OCI-LY3 (cell line): Measurements from ENCODE around the gene CDKN1C.

Source experiments
- H2AFZ ChIP-seq: fragments of 200-600, 300-600 bp; shearing (Covaris generic); 2 replicates; pipeline ENCODE4 v1.6.0; 2014; ENCODE audit warnings: antibody characterized with exemption, low read depth, low read length
- H3K27ac ChIP-seq: fragments of 200-600, 300-600 bp; sonication (generic); 2 replicates; pipeline ENCODE4 v1.5.1; 2014; ENCODE audit warnings: mild to moderate bottlenecking, low read length, moderate library complexity, mixed read lengths
- H3K27me3 ChIP-seq: fragments of 200-600, 300-600 bp; sonication (generic); 2 replicates; pipeline ENCODE4 v1.6.1; 2014; ENCODE audit warnings: low read depth, low read length, mixed read lengths
- H3K36me3 ChIP-seq: fragments of 200-600, 300-600 bp; sonication (generic); replicated peaks from 2 replicates; pipeline ENCODE3; 2014; ENCODE audit warnings: low read depth, low read length, mixed read lengths
- H3K4me1 ChIP-seq: fragments of 300-600, 200-600 bp; sonication (generic); 2 replicates; pipeline ENCODE4 v1.6.1; 2014; ENCODE audit warnings: low read length, mixed read lengths
- H3K4me2 ChIP-seq: fragments of 200-600, 300-600 bp; sonication (generic); 2 replicates; pipeline ENCODE4 v1.6.1; 2014; ENCODE audit warnings: low read length, mixed read lengths
- H3K4me3 ChIP-seq: fragments of 300-600, 200-600 bp; sonication (generic); 2 replicates; pipeline ENCODE4 v1.5.1; 2014; ENCODE audit warnings: antibody characterized with exemption, mild to moderate bottlenecking, low read length, moderate library complexity
- H3K79me2 ChIP-seq: fragments of 300-600, 200-600 bp; shearing (Covaris generic); 2 replicates; pipeline ENCODE4 v1.6.1; 2014; ENCODE audit warnings: mild to moderate bottlenecking, low read length, mixed read lengths
- H3K9ac ChIP-seq: fragments of 300-600, 200-600 bp; shearing (Covaris generic); 2 replicates; pipeline ENCODE4 v1.6.0; 2014; ENCODE audit warnings: mild to moderate bottlenecking, low read length, moderate library complexity
- H3K9me3 ChIP-seq: fragments of 200-600, 300-600 bp; shearing (Covaris generic); 2 replicates; pipeline ENCODE4 v1.6.1; 2014; ENCODE audit warnings: low read length, mixed read lengths; ENCODE audit not compliant: insufficient read depth
- H4K20me1 ChIP-seq: fragments of 200-600, 300-600 bp; sonication (generic); 2 replicates; pipeline ENCODE4 v1.6.1; 2016; ENCODE audit warnings: low read length, mixed read lengths; ENCODE audit not compliant: insufficient read depth
- CTCF ChIP-seq: fragments of 200-600, 300-600 bp; sonication (generic); IDR thresholded peaks from 2 replicates; pipeline ENCODE4 v1.5.1; 2014; ENCODE audit warnings: antibody characterized with exemption, low read length, low read depth
- EZH2phosphoT487 ChIP-seq: fragments of 200-600 bp; shearing (Covaris generic); IDR thresholded peaks from 2 replicates; pipeline ENCODE4 v1.6.1; 2018; ENCODE audit warnings: antibody characterized with exemption, mixed run types, low read depth

CDKN1C gene

GRCh38 chr11:2911785-2912391 is 26.3 kb upstream of the CDKN1C start:
- no peak overlapping the region for H3K4me2 ChIP-seq

GRCh38 chr11:2911088-2911784 is 25.7 kb upstream of the CDKN1C start:
- Histone ChIP-seq H3K36me3 (no peaks in the 10 kb centered on the region), H3K4me2 (no peak overlapping the region), H3K27ac (no peak overlapping the region), H3K27me3 (no peaks in the 10 kb centered on the region), H4K20me1 (no peaks in the 10 kb centered on the region), H3K4me3 (no peak overlapping the region), H2AFZ (no peak overlapping the region), H3K9me3 (no peaks in the 10 kb centered on the region), H3K4me1 (no peaks in the 10 kb centered on the region), H3K79me2 (no peaks in the 10 kb centered on the region), H3K9ac (no peak overlapping the region)
- TF ChIP-seq EZH2phosphoT487 (no peak), CTCF (no peak)

More at GRCh38 chr11:2911785-2912391, 26.3 kb upstream of the CDKN1C start:
- H3K27me3 ChIP-seq: no peaks in the 10 kb centered on the region
- H3K9me3 ChIP-seq: no peaks in the 10 kb centered on the region
- H3K4me3 ChIP-seq: no peak overlapping the region
- H3K36me3 ChIP-seq: no peaks in the 10 kb centered on the region
- no peak overlapping the region for H2AFZ ChIP-seq
- H3K9ac ChIP-seq: no peak overlapping the region
- no peak overlapping the region for H3K27ac ChIP-seq
- H4K20me1 ChIP-seq: no peaks in the 10 kb centered on the region
- no peaks in the 10 kb centered on the region for H3K79me2 ChIP-seq
- no peak for TF ChIP-seq CTCF
- TF ChIP-seq EZH2phosphoT487: no peak
- no peaks in the 10 kb centered on the region for H3K4me1 ChIP-seq

GRCh38 chr11:2910401-2910955 is 24.9 kb upstream of the CDKN1C start:
- no peak overlapping the region for H3K27ac ChIP-seq
- H4K20me1 ChIP-seq: no peaks in the 10 kb centered on the region
- no peak overlapping the region for H2AFZ ChIP-seq
- TF ChIP-seq EZH2phosphoT487: no peak
- TF ChIP-seq CTCF: no peak
- no peaks in the 10 kb centered on the region for H3K27me3 ChIP-seq
- H3K4me3 ChIP-seq: no peak overlapping the region
- H3K4me1 ChIP-seq: no peaks in the 10 kb centered on the region
- H3K9ac ChIP-seq: no peak overlapping the region
- no peaks in the 10 kb centered on the region for H3K79me2 ChIP-seq
- H3K36me3 ChIP-seq: no peaks in the 10 kb centered on the region
- no peaks in the 10 kb centered on the region for H3K9me3 ChIP-seq
- no peak overlapping the region for H3K4me2 ChIP-seq

- Histone ChIP-seq H3K27ac (no peak overlapping the region), H3K9ac (no peak overlapping the region), H3K4me3 (no peak overlapping the region), H3K79me2 (no peaks in the 10 kb centered on the region), H3K36me3 (no peaks in the 10 kb centered on the region), H2AFZ (no peak overlapping the region), H3K4me1 (no peaks in the 10 kb centered on the region), H3K9me3 (no peaks in the 10 kb centered on the region), H3K27me3 (no peaks in the 10 kb centered on the region), H3K4me2 (no peak overlapping the region), H4K20me1 (no peaks in the 10 kb centered on the region)
- no peak for TF ChIP-seq CTCF
- no peak for TF ChIP-seq EZH2phosphoT487
Observed at GRCh38 chr11:2909133-2909902, 23.7 kb upstream of the CDKN1C start.
